ENCODE data around the gene VAMP3.

VAMP3 gene

GRCh38 chr1:7767176-7767575, 3.9 kb upstream of the VAMP3 start:
- H3K4me3 ChIP-seq (ENCODE audit: insufficient read length, low read depth): no peak overlapping the region
- TF ChIP-seq ZNF274 (IDR thresholded peaks at IDR 0.05; ENCODE audit: low read depth, low read length) (no peak), SUZ12 (IDR thresholded peaks at IDR 0.05; ENCODE audit: extremely low read depth, insufficient read depth, insufficient read length) (no peak), YY1 (IDR thresholded peaks at IDR 0.05; ENCODE audit: insufficient read depth, insufficient read length) (no peak)
- H3K9ac ChIP-seq (ENCODE audit: insufficient read length, low read depth): no peak overlapping the region

GRCh38 chr1:7768583-7768982, 2.5 kb upstream of the VAMP3 start:
- H3K4me1 ChIP-seq (ENCODE audit: insufficient read depth, insufficient read length): no peaks in the 10 kb centered on the region
- no peak for TF ChIP-seq YY1 (IDR thresholded peaks at IDR 0.05; ENCODE audit: insufficient read depth, insufficient read length)
- no peak for TF ChIP-seq SUZ12 (IDR thresholded peaks at IDR 0.05; ENCODE audit: extremely low read depth, insufficient read depth, insufficient read length)
- TF ChIP-seq ZNF274 (IDR thresholded peaks at IDR 0.05; ENCODE audit: low read depth, low read length): no peak
- no peaks in the 10 kb centered on the region for H3K27me3 ChIP-seq (ENCODE audit: insufficient read depth, insufficient read length)
- no peak overlapping the region for H3K9ac ChIP-seq (ENCODE audit: insufficient read length, low read depth)
- peaks cover 13% of the 10 kb centered on the region for H3K36me3 ChIP-seq (ENCODE audit: insufficient read depth, insufficient read length, low read length)
- DNase-seq (ENCODE audit: low read depth, low spot score): no peak
- no peaks in the 10 kb centered on the region for H3K9me3 ChIP-seq (ENCODE audit: insufficient read depth, low read length)
- H3K4me3 ChIP-seq (ENCODE audit: insufficient read length, low read depth): no peak overlapping the region

More at GRCh38 chr1:7767176-7767575, 3.9 kb upstream of the VAMP3 start:
- H3K36me3 ChIP-seq (ENCODE audit: insufficient read depth, insufficient read length, low read length): peaks cover under 1% of the 10 kb centered on the region
- H3K27me3 ChIP-seq (ENCODE audit: insufficient read depth, insufficient read length): no peaks in the 10 kb centered on the region
- H3K9me3 ChIP-seq (ENCODE audit: insufficient read depth, low read length): no peaks in the 10 kb centered on the region
- no peaks in the 10 kb centered on the region for H3K4me1 ChIP-seq (ENCODE audit: insufficient read depth, insufficient read length)
- DNase-seq (ENCODE audit: low read depth, low spot score): no peak

- Histone ChIP-seq H3K36me3 (ENCODE audit: insufficient read depth, insufficient read length, low read length) (peaks cover 23% of the 10 kb centered on the region), H3K4me3 (ENCODE audit: insufficient read length, low read depth) (no peak overlapping the region), H3K9ac (ENCODE audit: insufficient read length, low read depth) (no peak overlapping the region), H3K27me3 (ENCODE audit: insufficient read depth, insufficient read length) (no peaks in the 10 kb centered on the region), H3K4me1 (ENCODE audit: insufficient read depth, insufficient read length) (no peaks in the 10 kb centered on the region), H3K9me3 (ENCODE audit: insufficient read depth, low read length) (no peaks in the 10 kb centered on the region)
- DNase-seq (ENCODE audit: low read depth, low spot score): no peak
- no peak for TF ChIP-seq YY1 (IDR thresholded peaks at IDR 0.05; ENCODE audit: insufficient read depth, insufficient read length)
- TF ChIP-seq ZNF274 (IDR thresholded peaks at IDR 0.05; ENCODE audit: low read depth, low read length): no peak
- no peak for TF ChIP-seq SUZ12 (IDR thresholded peaks at IDR 0.05; ENCODE audit: extremely low read depth, insufficient read depth, insufficient read length)
These were observed 1.3 kb upstream of the VAMP3 start for GRCh38 chr1:7769673-7770412.

GRCh38 chr1:7770669-7770996, 463 bp upstream of the VAMP3 start:
- TF ChIP-seq SUZ12 (IDR thresholded peaks at IDR 0.05; ENCODE audit: extremely low read depth, insufficient read depth, insufficient read length) (no peak), YY1 (IDR thresholded peaks at IDR 0.05; ENCODE audit: insufficient read depth, insufficient read length) (no peak), ZNF274 (IDR thresholded peaks at IDR 0.05; ENCODE audit: low read depth, low read length) (no peak)
- H3K36me3 ChIP-seq (ENCODE audit: insufficient read depth, insufficient read length, low read length): peaks cover 23% of the 10 kb centered on the region

GRCh38 chr1:7771823-7772299, 765 bp downstream of the VAMP3 start:
- Histone ChIP-seq H3K36me3 (ENCODE audit: insufficient read depth, insufficient read length, low read length) (peaks cover 31% of the 10 kb centered on the region), H3K27me3 (ENCODE audit: insufficient read depth, insufficient read length) (no peaks in the 10 kb centered on the region), H3K4me1 (ENCODE audit: insufficient read depth, insufficient read length) (no peaks in the 10 kb centered on the region), H3K9me3 (ENCODE audit: insufficient read depth, low read length) (no peaks in the 10 kb centered on the region), H3K9ac (ENCODE audit: insufficient read length, low read depth) (peak overlapping the region; percentile 92), H3K4me3 (ENCODE audit: insufficient read length, low read depth) (peak overlapping the region; percentile 86)
- TF ChIP-seq SUZ12 (IDR thresholded peaks at IDR 0.05; ENCODE audit: extremely low read depth, insufficient read depth, insufficient read length): no peak
- no peak for TF ChIP-seq YY1 (IDR thresholded peaks at IDR 0.05; ENCODE audit: insufficient read depth, insufficient read length)
- TF ChIP-seq ZNF274 (IDR thresholded peaks at IDR 0.05; ENCODE audit: low read depth, low read length): no peak
- DNase-seq (ENCODE audit: low read depth, low spot score): no peak

More at GRCh38 chr1:7770669-7770996, 463 bp upstream of the VAMP3 start:
- Histone ChIP-seq H3K9me3 (ENCODE audit: insufficient read depth, low read length) (no peaks in the 10 kb centered on the region), H3K4me3 (ENCODE audit: insufficient read length, low read depth) (peak overlapping the region; percentile 56), H3K27me3 (ENCODE audit: insufficient read depth, insufficient read length) (no peaks in the 10 kb centered on the region), H3K9ac (ENCODE audit: insufficient read length, low read depth) (peak overlapping the region; percentile 78), H3K4me1 (ENCODE audit: insufficient read depth, insufficient read length) (no peaks in the 10 kb centered on the region)
- DNase-seq (ENCODE audit: low read depth, low spot score): no peak

- H3K9me3 ChIP-seq (ENCODE audit: insufficient read depth, low read length): no peaks in the 10 kb centered on the region
- TF ChIP-seq YY1 (IDR thresholded peaks at IDR 0.05; ENCODE audit: insufficient read depth, insufficient read length) (no peak), ZNF274 (IDR thresholded peaks at IDR 0.05; ENCODE audit: low read depth, low read length) (no peak), SUZ12 (IDR thresholded peaks at IDR 0.05; ENCODE audit: extremely low read depth, insufficient read depth, insufficient read length) (no peak)
These were observed 6.5 kb downstream of the VAMP3 start for GRCh38 chr1:7777591-7777990.

GRCh38 chr1:7778133-7778628, 7.1 kb downstream of the VAMP3 start:
- no peak overlapping the region for H3K4me3 ChIP-seq (ENCODE audit: insufficient read length, low read depth)
- H3K4me1 ChIP-seq (ENCODE audit: insufficient read depth, insufficient read length): no peaks in the 10 kb centered on the region
- H3K36me3 ChIP-seq (ENCODE audit: insufficient read depth, insufficient read length, low read length): peaks cover 59% of the 10 kb centered on the region
- H3K9ac ChIP-seq (ENCODE audit: insufficient read length, low read depth): no peak overlapping the region
- no peaks in the 10 kb centered on the region for H3K9me3 ChIP-seq (ENCODE audit: insufficient read depth, low read length)
- no peak for DNase-seq (ENCODE audit: low read depth, low spot score)
- no peaks in the 10 kb centered on the region for H3K27me3 ChIP-seq (ENCODE audit: insufficient read depth, insufficient read length)
- TF ChIP-seq YY1 (IDR thresholded peaks at IDR 0.05; ENCODE audit: insufficient read depth, insufficient read length): no peak
- TF ChIP-seq SUZ12 (IDR thresholded peaks at IDR 0.05; ENCODE audit: extremely low read depth, insufficient read depth, insufficient read length): no peak
- TF ChIP-seq ZNF274 (IDR thresholded peaks at IDR 0.05; ENCODE audit: low read depth, low read length): no peak

More at GRCh38 chr1:7777591-7777990, 6.5 kb downstream of the VAMP3 start:
- Histone ChIP-seq H3K4me3 (ENCODE audit: insufficient read length, low read depth) (no peak overlapping the region), H3K36me3 (ENCODE audit: insufficient read depth, insufficient read length, low read length) (peaks cover 65% of the 10 kb centered on the region), H3K27me3 (ENCODE audit: insufficient read depth, insufficient read length) (no peaks in the 10 kb centered on the region), H3K4me1 (ENCODE audit: insufficient read depth, insufficient read length) (no peaks in the 10 kb centered on the region), H3K9ac (ENCODE audit: insufficient read length, low read depth) (no peak overlapping the region)
- no peak for DNase-seq (ENCODE audit: low read depth, low spot score)
